ENCODE data around the gene SCOC. TPM values are rescaled to one million over a fixed set of nuclear protein-coding genes. Genes with fewer than 3 reads are reported as not detected.

The SCOC gene
- total and polyA plus RNA-seq, 10 of the 15 experiments (the other 5 are each of a cell fraction or from before 2014, with no cell fraction given) = 28.2 to 154 (median 54.0) TPM

- Histone ChIP-seq H3K9ac (ENCODE audit: control insufficient read depth, insufficient read depth, low read length) (no peak overlapping the region), H3K4me1 (ENCODE audit: control insufficient read depth, insufficient read depth, low read length) (no peaks in the 10 kb centered on the region), H4K20me1 (ENCODE audit: control insufficient read depth, insufficient read depth) (no peaks in the 10 kb centered on the region), H3K4me2 (ENCODE audit: control insufficient read depth, insufficient read depth) (no peak overlapping the region), H3K9me3 (replicated peaks; ENCODE audit: control insufficient read depth, insufficient read depth, low read length) (no peaks in the 10 kb centered on the region), H3K36me3 (ENCODE audit: control insufficient read depth in 2 of 2, insufficient read depth in 2 of 2, low read length in 1 of 2) (no peaks in the 10 kb centered on the region), H2AFZ (ENCODE audit: control insufficient read depth, low read depth, low read length) (no peak overlapping the region), H3K27ac (ENCODE audit: control insufficient read depth, insufficient read depth) (no peak overlapping the region), H3K4me3 (no peak overlapping the region), H3K79me2 (ENCODE audit: control insufficient read depth, insufficient read depth, low read length) (no peaks in the 10 kb centered on the region), H3K27me3 (replicated peaks in 1 of 2; ENCODE audit: control insufficient read depth in 2 of 2, insufficient read depth in 2 of 2, low read length in 1 of 2) (no peaks in the 10 kb centered on the region)
- CTCF ChIA-PET = no interaction called here
- intact Hi-C loops (cut with micrococcal nuclease; ENCODE audit: unreplicated experiment) (no loop called here), in situ Hi-C loops (cut with MboI) (no loop called here)
- FAIRE-seq = no peak
- no peak for DNase-seq (ENCODE audit: low read depth, low spot score)
- ATAC-seq = no peak
- RAD21 ChIA-PET (ENCODE audit: unreplicated experiment) = no interaction called here
- BruUV-seq (replicated peaks) = no TSS peak
- SMC1A ChIA-PET (ENCODE audit: uncharacterized antibody, unreplicated experiment) = no interaction called here
- POLR2A ChIA-PET = no interaction called here
- TF ChIP-seq CREM (IDR thresholded peaks at IDR 0.05; ENCODE audit: low read depth) (no peak), BCL11A (IDR thresholded peaks at IDR 0.05; ENCODE audit: low read depth, low read length) (no peak), FOXM1 (IDR thresholded peaks at IDR 0.05; ENCODE audit: low read depth, low read length) (no peak), ZSCAN29 (IDR thresholded peaks at IDR 0.05) (no peak), ZZZ3 (IDR thresholded peaks at IDR 0.05; ENCODE audit: control insufficient read depth, insufficient read length, low read depth) (no peak), NFXL1 (IDR thresholded peaks at IDR 0.05; ENCODE audit: borderline replicate concordance) (no peak), FOXK2 (IDR thresholded peaks at IDR 0.05) (no peak), ZBTB33 (IDR thresholded peaks at IDR 0.05) (no peak), STAT3 (IDR thresholded peaks at IDR 0.05; ENCODE audit: low read depth, low read length) (no peak), SIN3A (IDR thresholded peaks at IDR 0.05; ENCODE audit: low read depth, low read length) (no peak), SUZ12 (IDR thresholded peaks at IDR 0.05; ENCODE audit: unreplicated experiment) (no peak), ZNF592 (IDR thresholded peaks at IDR 0.05) (no peak)
- TF ChIP-seq, protein P1, sequence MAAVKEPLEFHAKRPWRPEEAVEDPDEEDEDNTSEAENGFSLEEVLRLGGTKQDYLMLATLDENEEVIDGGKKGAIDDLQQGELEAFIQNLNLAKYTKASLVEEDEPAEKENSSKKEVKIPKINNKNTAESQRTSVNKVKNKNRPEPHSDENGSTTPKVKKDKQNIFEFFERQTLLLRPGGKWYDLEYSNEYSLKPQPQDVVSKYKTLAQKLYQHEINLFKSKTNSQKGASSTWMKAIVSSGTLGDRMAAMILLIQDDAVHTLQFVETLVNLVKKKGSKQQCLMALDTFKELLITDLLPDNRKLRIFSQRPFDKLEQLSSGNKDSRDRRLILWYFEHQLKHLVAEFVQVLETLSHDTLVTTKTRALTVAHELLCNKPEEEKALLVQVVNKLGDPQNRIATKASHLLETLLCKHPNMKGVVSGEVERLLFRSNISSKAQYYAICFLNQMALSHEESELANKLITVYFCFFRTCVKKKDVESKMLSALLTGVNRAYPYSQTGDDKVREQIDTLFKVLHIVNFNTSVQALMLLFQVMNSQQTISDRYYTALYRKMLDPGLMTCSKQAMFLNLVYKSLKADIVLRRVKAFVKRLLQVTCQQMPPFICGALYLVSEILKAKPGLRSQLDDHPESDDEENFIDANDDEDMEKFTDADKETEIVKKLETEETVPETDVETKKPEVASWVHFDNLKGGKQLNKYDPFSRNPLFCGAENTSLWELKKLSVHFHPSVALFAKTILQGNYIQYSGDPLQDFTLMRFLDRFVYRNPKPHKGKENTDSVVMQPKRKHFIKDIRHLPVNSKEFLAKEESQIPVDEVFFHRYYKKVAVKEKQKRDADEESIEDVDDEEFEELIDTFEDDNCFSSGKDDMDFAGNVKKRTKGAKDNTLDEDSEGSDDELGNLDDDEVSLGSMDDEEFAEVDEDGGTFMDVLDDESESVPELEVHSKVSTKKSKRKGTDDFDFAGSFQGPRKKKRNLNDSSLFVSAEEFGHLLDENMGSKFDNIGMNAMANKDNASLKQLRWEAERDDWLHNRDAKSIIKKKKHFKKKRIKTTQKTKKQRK (IDR thresholded peaks at IDR 0.05; ENCODE audit: low read depth, low read length) = no peak
- TF ChIP-seq, protein P2, sequence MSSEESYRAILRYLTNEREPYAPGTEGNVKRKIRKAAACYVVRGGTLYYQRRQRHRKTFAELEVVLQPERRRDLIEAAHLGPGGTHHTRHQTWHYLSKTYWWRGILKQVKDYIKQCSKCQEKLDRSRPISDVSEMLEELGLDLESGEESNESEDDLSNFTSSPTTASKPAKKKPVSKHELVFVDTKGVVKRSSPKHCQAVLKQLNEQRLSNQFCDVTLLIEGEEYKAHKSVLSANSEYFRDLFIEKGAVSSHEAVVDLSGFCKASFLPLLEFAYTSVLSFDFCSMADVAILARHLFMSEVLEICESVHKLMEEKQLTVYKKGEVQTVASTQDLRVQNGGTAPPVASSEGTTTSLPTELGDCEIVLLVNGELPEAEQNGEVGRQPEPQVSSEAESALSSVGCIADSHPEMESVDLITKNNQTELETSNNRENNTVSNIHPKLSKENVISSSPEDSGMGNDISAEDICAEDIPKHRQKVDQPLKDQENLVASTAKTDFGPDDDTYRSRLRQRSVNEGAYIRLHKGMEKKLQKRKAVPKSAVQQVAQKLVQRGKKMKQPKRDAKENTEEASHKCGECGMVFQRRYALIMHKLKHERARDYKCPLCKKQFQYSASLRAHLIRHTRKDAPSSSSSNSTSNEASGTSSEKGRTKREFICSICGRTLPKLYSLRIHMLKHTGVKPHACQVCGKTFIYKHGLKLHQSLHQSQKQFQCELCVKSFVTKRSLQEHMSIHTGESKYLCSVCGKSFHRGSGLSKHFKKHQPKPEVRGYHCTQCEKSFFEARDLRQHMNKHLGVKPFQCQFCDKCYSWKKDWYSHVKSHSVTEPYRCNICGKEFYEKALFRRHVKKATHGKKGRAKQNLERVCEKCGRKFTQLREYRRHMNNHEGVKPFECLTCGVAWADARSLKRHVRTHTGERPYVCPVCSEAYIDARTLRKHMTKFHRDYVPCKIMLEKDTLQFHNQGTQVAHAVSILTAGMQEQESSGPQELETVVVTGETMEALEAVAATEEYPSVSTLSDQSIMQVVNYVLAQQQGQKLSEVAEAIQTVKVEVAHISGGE (CRISPR knock-in tag; IDR thresholded peaks at IDR 0.05) = no peak
These were observed 36.7 kb upstream of the SCOC start for GRCh38 chr4:140336730-140337129.

Measured in GM12878 (cell line).